GM18520 (cell line): ENCODE measurements around the gene DBX1.
"Not testable (repeated sequence)": the region's sequence is repeated elsewhere in the genome, so short reads cannot be mapped to it uniquely, and the experiment has no call there.

Source experiments
- ATAC-seq: cut with Tn5 transposase; IDR thresholded peaks from one replicate; pipeline ENCODE4 v1.9.1; 2021; ENCODE audit not compliant: unreplicated experiment

The DBX1 gene

GRCh38 chr11:20161923-20162744 lies 1.9 kb upstream of the DBX1 start:
- no peak for ATAC-seq

GRCh38 chr11:20161230-20161918 lies 1.1 kb upstream of the DBX1 start:
- no peak for ATAC-seq

- ATAC-seq = no peak
These were observed 551 bp downstream of the DBX1 start for GRCh38 chr11:20159466-20160381.

- no peak for ATAC-seq
These were observed 1.5 kb downstream of the DBX1 start for GRCh38 chr11:20158597-20159257.

- no peak for ATAC-seq
These were observed 2.5 kb downstream of the DBX1 start for GRCh38 chr11:20157728-20158127.

GRCh38 chr11:20156876-20157613 lies 3.2 kb downstream of the DBX1 start:
- ATAC-seq = no peak

GRCh38 chr11:20156280-20156875 lies 3.9 kb downstream of the DBX1 start:
- no peak for ATAC-seq

- no peak for ATAC-seq
These were observed 4.5 kb downstream of the DBX1 start for GRCh38 chr11:20155683-20156279.

GRCh38 chr11:20154381-20154780 lies 5.9 kb downstream of the DBX1 start:
- ATAC-seq = no peak

- ATAC-seq = no peak
These were observed 21.6 kb downstream of the DBX1 start for GRCh38 chr11:20138707-20139106.

GRCh38 chr11:20137637-20138036 lies 22.6 kb downstream of the DBX1 start:
- no peak for ATAC-seq

GRCh38 chr11:20134991-20135736 lies 25.1 kb downstream of the DBX1 start:
- ATAC-seq = no peak

- ATAC-seq = no peak
These were observed 27.6 kb downstream of the DBX1 start for GRCh38 chr11:20132667-20133039.

- no peak for ATAC-seq
These were observed 28.2 kb downstream of the DBX1 start for GRCh38 chr11:20131788-20132666.

- no peak for ATAC-seq
These were observed 30.6 kb downstream of the DBX1 start for GRCh38 chr11:20129665-20130064.

GRCh38 chr11:20128528-20128825 lies 31.8 kb downstream of the DBX1 start:
- not testable (repeated sequence) for ATAC-seq

GRCh38 chr11:20127671-20128527 lies 32.4 kb downstream of the DBX1 start:
- ATAC-seq = no peak
